IPS-15b (cell line): ENCODE data around the gene PDE4B.
"Not testable (repeated sequence)": the region's sequence is repeated elsewhere in the genome, so short reads cannot be mapped to it uniquely, and the experiment has no call there.

Experiments used
- H3K27me3 ChIP-seq: one replicate; pipeline ENCODE4 v1.6.1; 2013; ENCODE audit warnings: low read length; ENCODE audit not compliant: control insufficient read depth, insufficient read depth
- H3K36me3 ChIP-seq: one replicate; pipeline ENCODE4 v1.6.1; 2013; ENCODE audit warnings: low read length; ENCODE audit not compliant: control insufficient read depth, insufficient read depth
- H3K4me1 ChIP-seq: one replicate; pipeline ENCODE4 v1.6.1; 2013; ENCODE audit warnings: mild to moderate bottlenecking, low read length; ENCODE audit not compliant: control insufficient read depth, insufficient read depth
- H3K4me3 ChIP-seq: one replicate; pipeline ENCODE4 v1.5.1; 2013; ENCODE audit warnings: low read depth, low read length
- H3K9ac ChIP-seq: one replicate; pipeline ENCODE4 v1.6.1; 2013; ENCODE audit warnings: low read depth, mild to moderate bottlenecking, low read length
- H3K9me3 ChIP-seq: one replicate; pipeline ENCODE4 v1.6.1; 2013; ENCODE audit warnings: mild to moderate bottlenecking, low read length; ENCODE audit not compliant: control insufficient read depth, insufficient read depth

PDE4B gene

GRCh38 chr1:66041654-66042053, 249.0 kb downstream of the PDE4B start:
- no peaks in the 10 kb centered on the region for H3K27me3 ChIP-seq
- H3K4me3 ChIP-seq = no peak overlapping the region
- no peaks in the 10 kb centered on the region for H3K4me1 ChIP-seq
- H3K9ac ChIP-seq = no peak overlapping the region
- H3K36me3 ChIP-seq = no peaks in the 10 kb centered on the region
- H3K9me3 ChIP-seq = no peaks in the 10 kb centered on the region

- no peak overlapping the region for H3K9ac ChIP-seq
- H3K9me3 ChIP-seq = no peaks in the 10 kb centered on the region
- no peak overlapping the region for H3K4me3 ChIP-seq
- no peaks in the 10 kb centered on the region for H3K4me1 ChIP-seq
- H3K36me3 ChIP-seq = no peaks in the 10 kb centered on the region
- H3K27me3 ChIP-seq = no peaks in the 10 kb centered on the region
Observed at GRCh38 chr1:66043186-66043585, 250.5 kb downstream of the PDE4B start.

- H3K9me3 ChIP-seq = no peaks in the 10 kb centered on the region
Observed at GRCh38 chr1:66044912-66045311, 252.2 kb downstream of the PDE4B start.

GRCh38 chr1:66046415-66046814, 253.7 kb downstream of the PDE4B start:
- Histone ChIP-seq H3K36me3 (no peaks in the 10 kb centered on the region), H3K4me3 (no peak overlapping the region), H3K4me1 (no peaks in the 10 kb centered on the region), H3K27me3 (no peaks in the 10 kb centered on the region), H3K9ac (no peak overlapping the region), H3K9me3 (no peaks in the 10 kb centered on the region)

More at GRCh38 chr1:66044912-66045311, 252.2 kb downstream of the PDE4B start:
- Histone ChIP-seq H3K4me3 (no peak overlapping the region), H3K9ac (no peak overlapping the region), H3K27me3 (no peaks in the 10 kb centered on the region), H3K36me3 (no peaks in the 10 kb centered on the region), H3K4me1 (no peaks in the 10 kb centered on the region)

- H3K4me1 ChIP-seq = no peaks in the 10 kb centered on the region
- H3K4me3 ChIP-seq = no peak overlapping the region
- H3K9me3 ChIP-seq = no peaks in the 10 kb centered on the region
- H3K9ac ChIP-seq = no peak overlapping the region
- no peaks in the 10 kb centered on the region for H3K27me3 ChIP-seq
- H3K36me3 ChIP-seq = no peaks in the 10 kb centered on the region
Observed at GRCh38 chr1:66048011-66048410, 255.3 kb downstream of the PDE4B start.

- Histone ChIP-seq H3K27me3 (no peaks in the 10 kb centered on the region), H3K36me3 (no peaks in the 10 kb centered on the region), H3K4me3 (no peak overlapping the region), H3K9me3 (no peaks in the 10 kb centered on the region), H3K4me1 (no peaks in the 10 kb centered on the region), H3K9ac (no peak overlapping the region)
Observed at GRCh38 chr1:66050123-66050522, 257.4 kb downstream of the PDE4B start.

GRCh38 chr1:66050633-66051032, 257.9 kb downstream of the PDE4B start:
- H3K4me3 ChIP-seq = no peak overlapping the region
- H3K36me3 ChIP-seq = no peaks in the 10 kb centered on the region
- H3K9ac ChIP-seq = no peak overlapping the region
- no peaks in the 10 kb centered on the region for H3K9me3 ChIP-seq
- H3K27me3 ChIP-seq = no peaks in the 10 kb centered on the region
- H3K4me1 ChIP-seq = no peaks in the 10 kb centered on the region

GRCh38 chr1:66055092-66055491, 262.4 kb downstream of the PDE4B start:
- H3K4me3 ChIP-seq = no peak overlapping the region
- H3K4me1 ChIP-seq = no peaks in the 10 kb centered on the region
- no peak overlapping the region for H3K9ac ChIP-seq
- H3K36me3 ChIP-seq = no peaks in the 10 kb centered on the region
- H3K27me3 ChIP-seq = no peaks in the 10 kb centered on the region
- peaks cover 3% of the 10 kb centered on the region for H3K9me3 ChIP-seq

- not testable (repeated sequence) for H3K9ac ChIP-seq, H3K36me3 ChIP-seq, H3K4me3 ChIP-seq, H3K9me3 ChIP-seq, H3K27me3 ChIP-seq, H3K4me1 ChIP-seq
Observed at GRCh38 chr1:66057448-66057847, 264.8 kb downstream of the PDE4B start.

GRCh38 chr1:66058558-66058957, 265.9 kb downstream of the PDE4B start:
- no peaks in the 10 kb centered on the region for H3K27me3 ChIP-seq
- peaks cover 3% of the 10 kb centered on the region for H3K9me3 ChIP-seq
- no peak overlapping the region for H3K9ac ChIP-seq
- H3K4me3 ChIP-seq = no peak overlapping the region
- no peaks in the 10 kb centered on the region for H3K36me3 ChIP-seq
- H3K4me1 ChIP-seq = no peaks in the 10 kb centered on the region

GRCh38 chr1:66067219-66067618, 274.5 kb downstream of the PDE4B start:
- H3K4me3 ChIP-seq, H3K36me3 ChIP-seq, H3K4me1 ChIP-seq, H3K27me3 ChIP-seq, H3K9ac ChIP-seq, H3K9me3 ChIP-seq: not testable (repeated sequence)

GRCh38 chr1:66069976-66070876, 277.5 kb downstream of the PDE4B start:
- Histone ChIP-seq H3K27me3 (no peaks in the 10 kb centered on the region), H3K36me3 (no peaks in the 10 kb centered on the region), H3K4me1 (no peaks in the 10 kb centered on the region), H3K4me3 (no peak overlapping the region), H3K9me3 (no peaks in the 10 kb centered on the region), H3K9ac (no peak overlapping the region)
